ENCODE results near the gene FGF2.

GRCh38 chr4:122822466-122822865, 4.2 kb upstream of the FGF2 start:
- TF ChIP-seq CTCF (IDR thresholded peaks at IDR 0.05) (no peak), POLR2A (IDR thresholded peaks at IDR 0.05) (no peak)
